Right lobe of liver (tissue), 6 donors: ENCODE data around the gene MED9. TPM values are rescaled to one million over a fixed set of nuclear protein-coding genes. Genes with fewer than 3 reads are reported as not detected.

Source experiments
- ATAC-seq, 4 donors: fragments of 200-7000 bp; cut with Tn5 transposase; one replicate each; pipeline ENCODE4 v1.9.1; 2020; ENCODE audit warnings: mild to moderate bottlenecking in 4 of 4, moderate library complexity in 4 of 4
- DNase-seq, 3 donors: peaks; one replicate each; pipeline ENCODE4 v3.0.0-alpha.2; 2020
- H3K27ac ChIP-seq, 3 donors: fragments of 200-600 bp; one replicate each; pipeline ENCODE4 v1.8.0; 2022
- H3K27me3 ChIP-seq, 2 donors: fragments of 200-600 bp; one replicate each; pipeline ENCODE4 v1.8.0; 2022
- H3K36me3 ChIP-seq, 4 donors: fragments of 200-600 bp; sonication (generic) in 1 of 4; one replicate each; pipeline versions ENCODE4 v1.5.1 to v1.8.0; 2017 to 2022; ENCODE audit warnings: control low read depth in 1 of 4
- H3K4me1 ChIP-seq, 4 donors: fragments of 200-600 bp; sonication (generic) in 1 of 4; one replicate each; pipeline versions ENCODE4 v1.5.1 to v1.8.0; 2017 to 2022; ENCODE audit warnings: control low read depth in 1 of 4
- H3K4me3 ChIP-seq, 3 donors: fragments of 200-600 bp; one replicate each; pipeline ENCODE4 v1.8.0; 2022
- H3K9me3 ChIP-seq, 4 donors: fragments of 200-600 bp; sonication (generic) in 1 of 4; one replicate each; pipeline versions ENCODE4 v1.5.1 to v1.8.0; 2017 to 2022; ENCODE audit warnings: control low read depth in 1 of 4
- CTCF ChIP-seq, 4 donors: fragments of 200-600 bp in 3 of 4; fragments of 450-650 bp in 1 of 4; IDR thresholded peaks; one replicate each; pipeline versions ENCODE4 v1.5.1 to v1.8.0; 2016 to 2022; ENCODE audit warnings: antibody characterized with exemption in 4 of 4, mild to moderate bottlenecking in 2 of 4
- POLR2A ChIP-seq: fragments of 450-650 bp; IDR thresholded peaks from one replicate; pipeline ENCODE4 v1.6.1; 2017; ENCODE audit warnings: antibody characterized with exemption, mild to moderate bottlenecking
- WGBS: methylation state at CpG from one replicate; pipeline ENCODE4 v1.1.6; 2018; ENCODE audit warnings: low coverage, low lambda C conversion rate; ENCODE audit not compliant: insufficient coverage; ENCODE audit errors: missing lambda C conversion rate; 5-methylcytosine and 5-hydroxymethylcytosine counted together
- intact Hi-C, 2 donors: fragments of 100-400 bp; cut with DNase I; formaldehyde crosslinking; loops; one replicate each; pipeline versions ENCODE4 v1.11.2 to v1.14.1; 2022
- total RNA-seq, 6 experiments: library from RNA; depleted of rRNA in 2 of 6; stranded (reverse); fragments of >200 nt in 2 of 6; fragmentation: NEBNext Ultra II Directional in 3 of 6; extraction: Animal tissue kit (Norgen Biotek cat#: 25700) in 3 of 6; gene quantifications; one replicate each; pipeline versions ENCODE4 v1.1.0 to v1.2.4, GENCODE V29; 2016 to 2023
- donor health status: DM: no; HTN: yes; CAD: no.
- donor health status: DM: no; HTN: no; CAD: no.
- donor health status: DM: no; HTN: no; CAD: no.
- donor health status: DM: no; HTN: yes; CAD: no.
- donor health status: DM: no; HTN: yes; CAD: no.

The MED9 gene
- total RNA-seq, 6 experiments from 2014 or later, result 5.7 to 24.4 (median 12.4) TPM

GRCh38 chr17:17456251-17456650, 20.5 kb upstream of the MED9 start:
- Histone ChIP-seq H3K4me1 (peaks cover 0 to 8% (median 0%) of the 10 kb centered on the region in 4 donors), H3K36me3 (no peaks in the 10 kb centered on the region), H3K9me3 (no peaks in the 10 kb centered on the region), H3K27me3 (no peaks in the 10 kb centered on the region), H3K4me3 (no peak overlapping the region), H3K27ac (no peak overlapping the region)
- no peak for TF ChIP-seq CTCF (IDR thresholded peaks at IDR 0.05)
- TF ChIP-seq POLR2A, result no peak
- intact Hi-C loops, result no loop called here
- no peak for ATAC-seq
- 90% methylated on average over 5 of the region's 19 CpGs for WGBS
- no peak for DNase-seq

GRCh38 chr17:17457680-17458079, 19.1 kb upstream of the MED9 start:
- Histone ChIP-seq H3K4me1 (peaks cover 0 to 8% (median 0%) of the 10 kb centered on the region in 4 donors), H3K36me3 (no peaks in the 10 kb centered on the region), H3K27me3 (no peaks in the 10 kb centered on the region), H3K4me3 (no peak overlapping the region), H3K9me3 (no peaks in the 10 kb centered on the region), H3K27ac (no peak overlapping the region)
- no peak for DNase-seq
- intact Hi-C loops, result no loop called here
- TF ChIP-seq POLR2A (no peak), CTCF (IDR thresholded peaks at IDR 0.05) (no peak)
- no peak for ATAC-seq
- 89% methylated on average over 1 of the region's 2 CpGs for WGBS

- WGBS, result 87% methylated on average over 4 of the region's 4 CpGs
- Histone ChIP-seq H3K36me3 (no peaks in the 10 kb centered on the region), H3K4me3 (no peak overlapping the region), H3K27me3 (no peaks in the 10 kb centered on the region), H3K4me1 (no peaks in the 10 kb centered on the region), H3K27ac (no peak overlapping the region), H3K9me3 (no peaks in the 10 kb centered on the region)
- TF ChIP-seq POLR2A, result no peak
- TF ChIP-seq CTCF (IDR thresholded peaks at IDR 0.05), result no peak
- ATAC-seq, result no peak
- intact Hi-C loops, result no loop called here
- no peak for DNase-seq
Observed at GRCh38 chr17:17460038-17460437, 16.8 kb upstream of the MED9 start.

- no peaks in the 10 kb centered on the region for H3K9me3 ChIP-seq
- DNase-seq (no peak), ATAC-seq (no peak)
- H3K4me3 ChIP-seq, result no peak overlapping the region
- no peak overlapping the region for H3K27ac ChIP-seq
- H3K4me1 ChIP-seq, result no peaks in the 10 kb centered on the region
- WGBS, result 59% methylated on average over 6 of the region's 15 CpGs
- no peaks in the 10 kb centered on the region for H3K36me3 ChIP-seq
- H3K27me3 ChIP-seq, result no peaks in the 10 kb centered on the region
- intact Hi-C loops, result no loop called here
- TF ChIP-seq POLR2A (no peak), CTCF (IDR thresholded peaks at IDR 0.05) (no peak)
Observed at GRCh38 chr17:17462048-17462824, 14.6 kb upstream of the MED9 start.
